NK-92 (cell line): Measurements from ENCODE around the gene BCL2L11.

Experiments used
- DNase-seq: peaks from one replicate; lab custom pipeline; 2025; ENCODE audit not compliant: unreplicated experiment; lab: John Stamatoyannopoulos, UW

BCL2L11 gene

DNA sequence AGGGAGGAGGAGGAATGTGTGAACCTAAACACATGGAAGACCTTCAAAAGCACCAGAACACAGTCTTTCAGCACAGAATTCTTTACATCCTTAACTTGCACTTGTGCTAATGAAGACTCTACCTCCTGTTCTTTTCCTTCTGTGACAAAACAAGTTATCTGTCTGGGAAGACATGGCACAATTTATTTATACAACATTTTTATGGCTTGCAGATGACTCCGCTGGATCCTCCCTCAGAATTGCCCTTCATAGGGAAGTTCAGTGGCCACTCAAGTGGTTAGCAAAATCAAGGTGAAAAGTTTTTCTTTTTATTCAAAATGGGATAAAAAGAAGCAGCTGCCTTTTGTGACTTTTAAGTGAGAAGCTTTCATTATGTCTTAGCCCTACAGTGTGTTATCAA lies 21.4 kb downstream of the BCL2L11 start:
- DNase-seq: no peak

DNA sequence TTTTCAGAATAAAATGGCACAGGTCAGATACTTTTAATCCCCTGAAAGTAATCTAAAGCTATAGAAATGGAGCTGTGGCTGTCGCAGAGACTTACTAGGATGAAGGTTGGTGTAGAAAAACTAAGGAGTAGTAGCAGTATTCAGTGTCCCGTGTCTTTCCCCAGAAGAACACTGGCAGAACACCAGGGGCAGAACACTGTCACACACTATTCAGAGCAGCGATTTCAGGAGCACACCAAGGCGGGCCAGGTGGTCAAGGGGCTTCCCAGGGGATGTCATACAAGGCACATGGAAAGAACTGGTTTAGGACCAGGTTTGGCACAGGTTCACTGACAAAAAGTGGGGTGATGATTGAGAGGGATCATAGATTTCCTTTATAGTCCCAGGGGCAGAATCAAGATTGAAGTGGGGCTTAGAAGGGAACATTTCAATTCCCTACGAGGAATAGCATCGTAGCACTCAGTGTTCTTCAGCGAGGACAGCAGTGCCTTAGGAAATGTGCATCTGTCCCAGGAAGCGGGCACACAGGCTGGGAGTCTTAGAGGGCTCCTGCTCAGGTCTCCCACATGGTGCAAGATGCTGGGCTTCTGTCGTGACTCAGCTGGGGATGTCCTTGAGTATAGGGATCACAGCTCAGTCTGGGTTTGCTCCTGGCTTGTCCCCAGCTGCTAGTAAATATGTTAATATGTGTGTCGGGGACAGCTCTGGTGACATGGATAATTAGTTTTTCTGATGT lies 22.6 kb downstream of the BCL2L11 start:
- no peak for DNase-seq

DNA sequence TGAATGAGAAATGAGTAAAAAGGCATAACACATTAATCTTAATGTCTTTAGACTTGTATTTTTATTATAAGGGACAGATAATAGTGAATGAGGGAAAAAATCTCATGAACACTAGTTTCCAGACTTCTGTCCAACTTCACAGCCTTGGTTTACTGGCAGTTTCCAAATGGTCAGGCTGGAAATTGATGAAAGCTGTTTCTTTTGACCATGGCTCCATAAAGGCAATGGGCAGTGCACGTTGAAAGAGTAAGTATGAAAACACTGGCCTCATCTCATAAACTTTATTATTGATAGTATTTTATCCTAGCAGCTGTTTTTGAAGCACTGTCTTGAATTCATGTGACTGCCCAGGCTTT lies 23.1 kb downstream of the BCL2L11 start:
- DNase-seq: no peak

DNA sequence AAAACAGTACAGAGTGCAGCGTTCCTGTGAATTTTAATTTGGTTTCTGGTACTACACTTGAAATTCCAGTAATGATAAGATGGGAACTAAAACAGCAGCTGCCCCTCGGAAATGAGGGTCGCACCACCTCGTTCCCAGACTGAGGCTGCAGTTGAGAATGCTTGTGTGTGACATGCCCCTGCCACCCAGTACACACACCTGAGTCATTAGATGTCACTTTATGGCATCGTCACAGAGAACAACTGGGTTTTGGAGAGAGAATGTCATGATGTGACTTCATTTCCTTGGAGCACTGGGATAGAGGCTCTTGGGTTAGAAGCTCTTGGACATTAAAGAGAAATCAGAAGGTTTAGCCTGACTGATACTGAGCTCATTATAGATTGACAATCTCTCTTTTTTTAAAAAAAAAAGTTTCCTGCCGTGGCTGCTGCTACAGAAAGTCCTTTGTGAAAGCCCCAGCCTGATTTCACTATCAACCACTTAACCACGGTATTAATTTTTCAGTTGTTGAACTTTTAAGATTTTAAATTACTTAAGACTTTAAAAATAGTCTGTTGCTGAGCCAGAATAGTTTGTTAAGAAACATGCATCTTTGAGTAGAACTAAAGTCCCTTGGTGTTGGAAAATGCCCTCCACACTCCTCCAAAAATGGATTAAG lies 24.5 kb downstream of the BCL2L11 start:
- no peak for DNase-seq

DNA sequence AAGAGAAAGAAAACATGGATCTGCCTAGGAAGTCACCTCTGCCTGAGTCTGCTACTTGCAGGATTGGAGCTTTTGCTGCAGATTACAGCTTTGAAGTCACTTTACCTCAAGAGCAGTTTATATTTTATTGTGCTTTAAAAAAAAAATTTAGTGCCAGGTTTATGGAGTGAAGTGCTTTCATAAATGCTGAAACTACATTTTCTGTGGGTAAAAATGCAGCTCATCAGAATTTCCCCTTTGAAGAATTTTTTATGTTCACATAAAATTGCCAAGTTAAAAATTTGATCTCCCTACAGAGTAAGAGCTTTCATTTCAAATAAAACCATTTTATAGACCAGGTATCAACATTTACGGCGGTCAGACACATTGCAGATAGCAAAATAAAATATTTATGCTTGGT lies 25.2 kb downstream of the BCL2L11 start:
- no peak for DNase-seq

DNA sequence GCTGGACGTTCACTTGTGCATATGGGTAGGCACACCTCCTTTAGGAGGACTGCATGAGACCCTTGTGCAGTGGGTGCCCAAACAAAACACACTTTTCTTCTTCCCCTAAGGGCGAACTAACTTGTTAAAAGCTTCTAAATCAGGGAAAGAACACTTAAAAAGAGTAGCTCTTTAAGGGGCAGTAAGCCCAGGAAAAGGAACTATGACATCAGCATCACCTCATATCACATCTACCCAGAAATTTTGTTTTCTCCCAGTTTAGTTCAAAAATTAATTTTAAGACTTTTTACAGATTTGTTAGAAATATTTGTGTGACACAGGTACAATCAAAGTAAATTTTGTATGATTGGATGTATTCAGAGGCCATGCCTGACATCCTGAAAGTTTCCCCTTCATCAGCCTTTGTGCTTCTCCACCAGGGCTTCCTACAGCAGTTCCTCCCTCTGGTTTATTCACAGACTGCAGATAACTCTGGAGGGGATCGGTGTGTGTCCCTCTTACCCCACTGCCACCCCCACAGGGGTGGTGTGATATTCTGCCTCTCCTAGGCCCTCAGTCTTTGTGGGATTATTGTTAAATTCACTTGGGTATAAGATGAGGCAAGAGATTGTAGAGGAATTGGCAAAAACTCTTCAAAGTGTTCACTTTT lies 27.6 kb downstream of the BCL2L11 start:
- DNase-seq: no peak

DNA sequence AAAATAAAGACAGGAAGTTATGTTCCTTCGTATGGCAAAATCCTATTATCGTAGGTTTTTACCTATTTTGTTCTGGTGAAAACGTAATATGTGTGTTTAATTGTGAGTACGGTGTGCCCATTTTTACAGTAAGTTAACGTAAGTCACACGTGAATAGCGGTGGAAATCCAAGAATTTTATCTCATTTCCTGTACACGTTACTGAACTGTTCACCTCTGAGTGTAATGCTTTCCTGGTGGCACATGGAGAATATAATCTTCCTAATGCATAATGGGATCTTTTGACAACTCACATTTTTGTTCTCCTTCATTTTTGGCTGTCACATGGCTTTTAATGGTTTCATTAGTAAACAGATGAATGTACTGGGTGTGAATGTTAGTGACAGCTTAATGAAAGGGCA lies 28.2 kb downstream of the BCL2L11 start:
- DNase-seq: no peak

DNA sequence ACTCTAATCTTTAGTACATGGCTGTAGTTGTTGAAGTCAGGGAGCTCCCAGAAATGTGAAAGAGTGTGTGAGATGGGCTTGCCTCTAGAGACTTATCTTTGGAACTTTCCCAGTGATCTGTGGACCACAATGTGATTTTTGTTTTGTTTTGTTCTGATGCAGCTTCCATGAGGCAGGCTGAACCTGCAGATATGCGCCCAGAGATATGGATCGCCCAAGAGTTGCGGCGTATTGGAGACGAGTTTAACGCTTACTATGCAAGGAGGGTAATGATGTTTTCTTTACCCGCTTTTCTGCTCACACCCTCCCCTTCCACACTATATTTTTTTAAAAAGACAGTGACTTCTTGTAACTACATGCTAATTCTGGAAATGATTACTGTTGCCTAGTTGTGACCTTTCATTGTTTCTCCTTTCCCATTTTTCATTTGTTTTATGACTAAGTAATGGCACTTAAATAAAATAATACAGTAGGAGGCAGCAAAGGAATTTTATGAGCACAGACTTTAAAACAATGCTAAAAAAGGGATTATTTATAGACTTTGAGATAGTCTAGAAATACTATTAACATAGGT lies 29.3 kb downstream of the BCL2L11 start:
- DNase-seq: no peak

DNA sequence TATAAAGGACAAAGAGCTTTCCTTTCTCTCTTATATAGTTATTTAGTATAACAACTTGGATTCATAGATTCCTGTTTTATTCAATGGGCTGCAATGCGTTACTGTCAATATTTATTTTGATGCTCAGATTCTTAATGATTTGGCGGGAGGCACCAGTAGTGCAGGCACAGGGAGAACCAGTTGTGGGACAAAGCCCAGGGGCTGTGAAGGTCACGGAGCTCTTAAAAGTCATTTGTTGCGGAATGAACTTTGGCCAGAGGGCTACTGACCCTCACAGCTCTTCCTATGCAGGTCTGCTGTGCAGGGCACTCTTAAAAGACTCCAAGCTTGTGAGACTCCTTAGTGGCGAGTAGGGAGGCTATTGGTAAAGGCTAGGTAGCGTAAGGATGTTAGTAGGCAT lies 34.0 kb downstream of the BCL2L11 start:
- no peak for DNase-seq

DNA sequence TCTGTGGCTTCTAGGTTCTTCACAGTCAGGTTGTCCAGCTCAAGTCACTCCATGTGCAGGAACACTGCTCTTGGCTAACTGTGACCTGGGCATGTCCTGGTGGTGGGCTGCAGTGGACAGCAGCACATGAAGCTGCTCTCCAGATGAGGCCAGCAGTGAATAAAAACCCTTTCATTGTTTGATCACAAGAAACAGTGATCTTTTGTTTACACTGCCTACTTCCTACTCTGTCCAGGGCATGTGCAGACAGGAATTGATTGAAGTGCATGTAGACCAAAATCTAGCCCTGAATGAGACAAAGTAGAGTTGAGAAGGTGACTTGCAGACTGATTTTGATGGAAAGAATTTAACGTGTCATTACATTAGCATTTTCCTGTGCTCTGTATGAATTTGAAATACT lies 34.9 kb downstream of the BCL2L11 start:
- DNase-seq: no peak

DNA sequence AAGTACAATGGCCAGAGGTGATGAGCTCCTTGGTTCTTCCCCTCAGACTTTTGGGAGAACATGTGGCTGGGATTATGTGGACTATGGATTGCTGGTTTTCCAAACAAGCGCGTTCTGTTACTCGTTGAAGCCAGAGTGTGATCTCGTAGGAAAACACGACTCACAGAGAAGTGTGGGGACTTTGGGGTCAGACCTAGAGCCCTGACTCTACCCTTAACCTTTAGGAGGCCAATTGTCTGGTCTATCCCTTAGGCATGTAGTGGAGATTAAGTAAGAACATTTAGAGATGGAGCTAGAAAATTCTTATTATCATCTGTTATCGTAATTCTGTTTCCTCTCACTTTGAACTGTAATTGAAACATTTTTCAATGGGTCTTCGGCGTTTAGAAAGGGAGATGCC lies 35.8 kb downstream of the BCL2L11 start:
- DNase-seq: no peak

DNA sequence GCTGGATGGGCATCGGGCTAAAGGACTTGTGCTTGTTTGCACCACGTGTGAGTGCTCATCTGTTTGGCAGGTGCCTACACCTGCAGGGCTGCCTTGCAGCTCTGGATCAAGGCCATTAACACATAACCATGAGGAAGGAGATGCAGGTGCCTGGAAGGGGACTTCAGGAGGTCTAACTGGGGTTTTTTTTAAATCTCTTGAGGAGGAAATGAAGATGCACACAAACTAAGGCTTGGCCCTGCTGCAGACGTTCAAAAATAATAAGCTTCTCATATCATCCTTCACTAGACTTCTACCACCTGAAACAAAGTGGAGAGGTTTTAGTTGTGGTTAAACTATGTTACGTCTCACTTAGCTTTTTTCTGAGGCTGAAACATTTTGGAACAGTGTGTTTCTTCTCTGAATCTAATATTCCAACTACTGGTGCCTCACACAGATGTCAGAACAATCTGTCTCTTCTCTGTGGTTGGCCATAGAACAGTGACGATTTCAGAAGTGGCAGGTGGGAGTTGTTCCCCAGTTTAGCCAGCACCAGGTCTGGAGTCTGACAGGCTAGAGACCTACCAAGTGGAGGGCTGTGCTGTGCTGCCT lies 36.5 kb downstream of the BCL2L11 start:
- DNase-seq: no peak

DNA sequence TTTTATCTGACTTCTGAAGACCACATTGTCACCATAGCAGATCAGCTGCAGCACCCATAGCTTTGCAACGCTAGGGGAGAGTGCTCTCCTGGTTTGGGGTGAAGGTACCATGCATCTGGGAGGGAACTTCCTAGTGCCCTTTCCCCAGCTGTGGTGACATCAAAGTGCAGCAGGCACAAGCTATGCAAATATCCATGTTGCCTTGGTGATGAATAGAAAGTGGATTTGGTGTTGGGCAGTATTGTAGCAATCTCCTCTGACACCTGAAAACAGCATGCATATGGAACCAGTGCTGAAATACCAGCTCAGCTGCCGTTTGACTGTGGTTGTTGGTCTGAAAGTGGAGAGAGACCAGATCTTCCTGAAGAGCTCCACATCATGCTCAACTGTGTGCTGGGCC lies 37.1 kb downstream of the BCL2L11 start:
- no peak for DNase-seq

DNA sequence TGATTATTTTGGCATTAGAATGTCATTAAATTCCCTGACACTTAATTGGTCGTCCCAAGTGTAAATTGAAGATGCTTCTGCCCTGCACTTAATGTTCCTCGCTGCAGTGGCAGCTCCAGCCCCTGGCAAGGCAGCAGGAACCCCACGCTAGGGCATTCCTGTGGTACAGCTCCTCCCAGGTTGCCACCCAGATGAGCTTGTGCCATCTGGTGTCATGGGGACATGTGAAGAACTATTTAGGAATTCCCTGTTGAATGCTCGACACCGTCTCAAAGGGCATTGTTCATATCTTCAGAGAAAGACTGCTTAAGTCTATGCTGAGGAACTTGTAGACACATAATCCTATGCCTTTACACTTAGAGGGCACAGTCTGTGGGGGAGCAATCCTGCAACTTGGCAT lies 38.9 kb downstream of the BCL2L11 start:
- DNase-seq: no peak

DNA sequence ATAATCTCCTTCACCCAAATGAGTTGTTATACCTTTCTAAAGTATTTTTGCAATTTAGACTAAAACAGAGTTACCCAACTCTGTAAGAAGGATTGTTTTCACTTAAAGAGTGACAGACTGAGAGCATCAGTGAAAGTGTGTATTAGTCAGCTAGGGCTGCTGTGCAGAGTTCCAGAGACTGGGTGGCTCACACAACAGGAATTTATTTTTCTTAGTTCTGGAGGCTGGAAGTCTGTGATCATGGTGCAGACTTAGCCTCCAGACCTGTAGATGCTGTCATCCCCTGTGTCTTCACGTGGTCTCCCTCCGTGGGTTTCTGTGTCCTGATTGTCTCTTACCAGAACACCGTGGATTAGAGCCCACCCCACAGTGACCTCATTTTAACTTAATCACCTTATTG lies 40.0 kb downstream of the BCL2L11 start:
- DNase-seq: no peak

DNA sequence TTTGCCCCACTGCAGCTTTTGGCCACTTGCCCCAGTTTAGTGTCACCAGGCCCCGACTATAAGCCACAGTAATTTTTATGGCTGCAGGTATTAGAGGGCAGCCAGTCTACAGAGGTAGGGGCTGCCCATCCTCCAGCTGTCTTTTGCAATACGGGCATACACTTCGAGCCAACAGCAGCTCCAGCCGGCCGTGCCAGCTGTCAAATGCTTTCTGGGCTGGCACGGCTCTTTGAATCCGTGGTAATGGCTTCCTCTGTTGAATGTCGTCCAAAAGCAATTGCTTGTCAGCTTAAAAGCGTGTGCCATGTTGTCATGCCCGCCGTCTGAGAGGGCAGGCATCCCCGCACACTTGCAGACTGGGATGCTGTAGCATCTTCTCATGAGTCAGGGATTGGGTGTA lies 41.3 kb downstream of the BCL2L11 start:
- DNase-seq: no peak

DNA sequence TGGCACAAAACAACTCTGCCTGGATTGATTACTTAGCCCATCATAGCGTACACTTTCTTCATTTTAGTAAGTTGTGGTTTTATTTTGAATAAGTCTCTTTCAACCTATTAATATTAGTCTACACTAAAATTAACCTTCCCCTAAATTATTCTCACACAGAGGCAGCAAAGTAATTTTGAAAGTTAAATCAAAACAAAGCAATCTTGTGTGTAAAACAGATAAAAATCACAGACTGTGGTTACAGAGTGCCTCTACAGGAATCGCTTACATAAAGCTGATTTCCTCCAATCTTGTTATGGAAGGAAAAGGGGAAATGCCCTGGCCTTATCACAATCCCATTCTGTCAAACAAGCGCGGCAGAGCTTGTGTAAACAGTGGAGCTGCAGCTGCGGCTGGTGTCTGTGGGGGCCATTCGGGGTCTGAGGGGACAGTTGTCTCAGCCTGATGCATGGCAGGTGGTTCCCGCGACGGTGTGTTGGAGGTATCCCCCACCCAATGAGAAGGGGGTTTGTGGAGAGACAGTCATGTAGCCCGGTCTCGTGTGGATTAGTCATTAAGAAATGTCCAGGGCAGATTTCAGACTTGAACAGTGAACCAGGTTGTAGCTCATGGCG lies 42.1 kb downstream of the BCL2L11 start:
- no peak for DNase-seq

DNA sequence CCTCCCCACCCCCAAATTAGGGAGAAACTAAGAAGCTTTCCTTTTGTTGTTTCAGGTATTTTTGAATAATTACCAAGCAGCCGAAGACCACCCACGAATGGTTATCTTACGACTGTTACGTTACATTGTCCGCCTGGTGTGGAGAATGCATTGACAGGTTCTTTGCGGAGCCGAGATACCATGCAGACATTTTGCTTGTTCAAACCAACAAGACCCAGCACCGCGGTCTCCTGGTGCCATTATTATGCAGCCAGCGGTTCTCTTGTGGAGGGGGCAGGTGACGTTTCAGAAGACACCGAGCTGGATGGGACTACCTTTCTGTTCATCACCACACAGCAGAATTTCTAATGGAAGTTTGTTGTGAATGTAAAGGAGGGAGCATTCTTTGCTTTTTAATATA lies 43.4 kb downstream of the BCL2L11 start:
- no peak for DNase-seq

DNA sequence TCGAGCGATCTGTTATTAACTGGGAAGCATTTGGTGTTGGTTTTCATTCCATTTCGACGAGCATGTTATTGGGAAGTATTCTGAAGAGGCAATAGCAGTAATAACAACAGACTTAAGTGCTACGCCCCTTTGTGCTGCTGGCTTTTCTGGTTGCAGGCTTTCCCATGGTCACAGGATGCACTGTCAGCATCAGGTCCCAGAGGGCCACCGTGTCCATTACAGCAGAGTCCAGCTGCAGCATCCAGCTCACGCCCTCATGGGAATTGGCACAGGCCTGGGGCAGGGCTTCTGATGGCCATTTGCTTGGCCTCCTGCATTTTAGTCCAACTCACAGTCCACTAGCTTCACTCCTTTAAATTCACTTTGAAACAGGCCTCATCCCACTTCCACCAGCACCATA lies 44.4 kb downstream of the BCL2L11 start:
- no peak for DNase-seq

DNA sequence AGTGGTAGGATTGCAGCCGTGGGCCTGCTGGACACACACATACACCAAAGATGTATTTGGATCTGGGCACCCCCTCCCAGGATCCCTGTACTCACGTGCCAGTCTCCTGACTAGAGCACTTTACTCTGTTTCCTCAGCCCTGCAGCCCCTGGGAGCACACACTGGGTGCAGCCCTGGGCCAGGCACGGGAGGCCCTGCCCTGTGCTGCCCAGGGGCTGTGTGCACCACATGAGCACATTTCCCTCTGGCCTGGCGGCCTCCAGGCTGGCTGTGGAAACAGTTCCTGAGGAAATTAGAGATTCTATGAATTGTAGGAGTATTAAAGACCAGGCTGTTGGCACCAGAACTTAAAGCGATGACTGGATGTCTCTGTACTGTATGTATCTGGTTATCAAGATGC lies 45.4 kb downstream of the BCL2L11 start:
- DNase-seq: no peak

DNA sequence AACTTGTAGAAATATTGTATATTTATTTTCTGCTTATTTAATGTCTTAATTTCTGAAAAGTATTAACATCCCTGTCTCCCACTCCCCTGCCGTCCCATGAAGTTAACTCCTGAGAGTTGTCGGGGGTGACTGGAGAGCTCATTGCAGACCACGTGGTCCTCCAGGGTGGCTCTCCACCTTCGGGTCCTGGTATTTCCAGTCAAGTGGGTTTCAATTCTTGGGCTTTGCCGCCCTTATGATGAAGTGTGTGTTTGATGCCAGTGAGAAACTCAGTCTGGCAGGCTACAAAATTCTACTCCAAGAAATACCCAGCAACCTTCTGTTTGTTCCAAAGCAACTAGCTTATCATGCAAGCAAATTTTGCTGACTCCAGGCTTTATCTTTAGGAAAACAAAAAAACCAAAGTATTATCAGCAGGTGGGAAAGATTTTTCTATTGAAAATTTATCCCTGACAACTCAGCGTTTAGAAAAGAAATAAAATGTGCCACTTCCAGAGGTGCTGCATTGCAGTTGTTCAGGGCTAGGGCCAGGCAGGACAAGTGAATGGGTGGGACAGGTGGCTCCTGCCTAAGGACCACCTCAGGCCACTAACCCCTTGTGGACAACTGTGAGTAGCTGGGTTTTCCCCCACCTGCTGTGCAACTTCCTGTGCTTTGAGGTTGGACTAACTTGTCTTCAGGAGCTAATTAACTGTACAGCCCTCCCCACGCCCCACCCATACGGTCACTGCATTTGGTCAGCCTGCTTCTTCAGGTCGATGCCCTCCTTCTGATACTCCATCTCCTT lies 46.6 kb downstream of the BCL2L11 start:
- no peak for DNase-seq
